Pancreas (tissue), 10 donors: Measurements from ENCODE around the gene C9orf85. TPM values are rescaled to one million over a fixed set of nuclear protein-coding genes. Genes with fewer than 3 reads are reported as not detected.

Experiments used
- ATAC-seq, 4 donors: fragments of 200-7000 bp; cut with Tn5 transposase; one replicate each; pipeline versions ENCODE4 v1.8.0 to v1.9.1; 2020; ENCODE audit warnings: mild to moderate bottlenecking in 4 of 4, moderate library complexity in 4 of 4
- DNase-seq, 6 donors: peaks; one replicate each; pipeline ENCODE4 v3.0.0-alpha.2; 2020
- FAIRE-seq: peaks from 2 replicates; lab custom pipeline; 2012; peaks lifted over from hg19 to GRCh38; lab: Jason Lieb, UNC
- H3K27ac ChIP-seq, 4 donors: fragments of 200-600 bp; sonication (generic); 1 replicate in 3 of 4; 2 replicates in 1 of 4; pipeline versions ENCODE4 v1.5.0 to v1.8.0; 2020
- H3K27me3 ChIP-seq, 4 donors: fragments of 200-600 bp; one replicate each; pipeline ENCODE4 v1.8.0; 2021
- H3K36me3 ChIP-seq, 3 donors: fragments of 200-600 bp; sonication (generic) in 1 of 3; one replicate each; pipeline versions ENCODE4 v1.5.0 to v1.8.0; 2020 to 2021
- H3K4me1 ChIP-seq, 3 donors: fragments of 200-600 bp; one replicate each; pipeline ENCODE4 v1.8.0; 2021
- H3K4me3 ChIP-seq, 4 donors: fragments of 200-600 bp; sonication (generic) in 2 of 4; one replicate each; pipeline versions ENCODE4 v1.5.0 to v1.8.0; 2020 to 2021
- H3K9me3 ChIP-seq, 4 donors: fragments of 200-600 bp; one replicate each; pipeline ENCODE4 v1.8.0; 2021
- CTCF ChIP-seq, 4 donors: fragments of 200-600 bp; sonication (generic) in 3 of 4; IDR thresholded peaks; one replicate each; pipeline versions ENCODE4 v1.5.0 to v1.8.0; 2021; ENCODE audit warnings: antibody characterized with exemption in 4 of 4
- WGBS, 2 donors: extraction: QIAGEN DNeasy Blood & Tissue Kit; methylation state at CpG; one replicate each; pipeline ENCODE4 v1.1.7; 2013; 5-methylcytosine and 5-hydroxymethylcytosine counted together
- intact Hi-C, 3 donors: fragments of 100-400 bp; cut with DNase I; formaldehyde crosslinking; loops; one replicate each; pipeline versions ENCODE4 v1.11.1 to v1.14.2; 2022
- polyA plus RNA-seq, 2 donors: library from polyadenylated mRNA; stranded (reverse); fragments of 200-250 nt; gene quantifications; one replicate each; pipeline ENCODE4 v1.2.3, GENCODE V29; 2013
- total RNA-seq, 6 donors: library from RNA; stranded (reverse); fragmentation: NEBNext Ultra II Directional in 4 of 6; extraction: Animal tissue kit (Norgen Biotek cat#: 25700) in 4 of 6; gene quantifications; one replicate each; pipeline versions ENCODE4 v1.2.1 to v1.2.4, GENCODE V29; 2021 to 2023
- donor health status: healthy with polysubstance abuse.
- donor health status: DM: no; HTN: no; CAD: no; lungs with moderate emphysema.
- donor health status: DM: no; HTN: no; CAD: no.
- donor health status: control.
- donor health status: control.
- donor health status: Bipolar disorder and iron deficiency.
- donor health status: DM: yes; HTN: yes; CAD: no.
- donor health status: DM: no; HTN: no; CAD: no.
- donor health status: DM: no; HTN: no; CAD: no.
- donor health status: DM: yes; HTN: yes; CAD: no.

Gene C9orf85
- total and polyA plus RNA-seq, 8 donors = 3.9 to 10.0 (median 5.6) TPM

DNA sequence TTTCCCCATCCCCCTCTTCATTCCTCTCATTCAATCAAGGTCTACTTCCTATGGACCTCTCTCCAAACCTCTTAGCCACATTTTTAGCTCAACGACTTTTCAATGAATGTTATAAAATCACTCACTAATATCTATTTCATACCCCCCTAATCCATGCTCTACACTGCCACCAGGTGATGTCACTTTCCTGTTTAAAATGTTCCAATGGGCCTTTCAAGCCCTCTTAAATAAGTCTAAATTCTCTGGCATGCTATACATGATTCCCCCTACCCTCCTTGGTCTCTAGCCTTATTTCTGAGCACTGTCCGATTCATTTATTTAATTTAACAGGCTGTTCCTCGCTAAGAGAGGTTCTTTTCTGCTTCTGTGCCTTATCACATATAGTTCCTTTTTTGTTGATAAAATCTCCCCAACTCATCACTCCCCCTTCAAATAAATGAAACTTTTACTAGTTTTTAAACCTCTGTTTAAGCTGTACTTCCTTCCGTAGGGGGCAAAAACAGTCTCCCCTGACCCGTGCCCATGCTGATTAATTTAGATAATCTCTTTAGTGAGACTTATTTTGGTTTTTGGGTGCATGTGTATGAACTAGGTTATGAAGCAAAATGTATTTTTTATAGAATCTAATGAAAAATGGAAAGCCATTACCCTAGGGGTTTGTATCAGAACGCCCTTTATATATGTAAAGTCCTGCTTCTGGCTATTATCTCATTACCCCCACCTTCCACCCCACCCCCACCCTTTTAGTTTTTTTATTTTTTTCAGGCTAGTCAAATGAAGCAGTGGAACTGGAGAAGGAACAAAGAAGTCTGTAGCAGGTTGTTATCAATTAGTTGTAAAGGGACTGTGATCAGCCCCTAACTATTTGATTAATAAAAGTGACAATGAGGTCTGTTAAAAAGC lies 9.5 kb upstream of the C9orf85 start:
- H3K27me3 ChIP-seq = no peaks in the 10 kb centered on the region
- intact Hi-C loops = no loop called here
- no peaks in the 10 kb centered on the region for H3K36me3 ChIP-seq
- peaks cover 0 to 16% (median 15%) of the 10 kb centered on the region in 3 donors for H3K4me1 ChIP-seq
- no peak overlapping the region for H3K27ac ChIP-seq
- no peak for DNase-seq
- no peak for FAIRE-seq
- H3K4me3 ChIP-seq = no peak overlapping the region
- no peak for TF ChIP-seq CTCF (IDR thresholded peaks at IDR 0.05)
- WGBS, 2 donors = 62 to 66% methylated on average over 6 of the region's 6 CpGs
- no peak for ATAC-seq
- H3K9me3 ChIP-seq = no peaks in the 10 kb centered on the region

GRCh38 chr9:71904076-71904475 lies 7.4 kb upstream of the C9orf85 start:
- Histone ChIP-seq H3K36me3 (no peaks in the 10 kb centered on the region), H3K4me1 (peaks cover 0 to 26% (median 24%) of the 10 kb centered on the region in 3 donors), H3K27ac (no peak overlapping the region), H3K9me3 (no peaks in the 10 kb centered on the region), H3K27me3 (no peaks in the 10 kb centered on the region), H3K4me3 (no peak overlapping the region)
- intact Hi-C loops = no loop called here
- TF ChIP-seq CTCF (IDR thresholded peaks at IDR 0.05) = no peak
- WGBS, 2 donors = 16 to 19% methylated on average over 2 of the region's 2 CpGs
- no peak for FAIRE-seq
- peak in 1 of 6 donors; percentile 20 for DNase-seq
- peak in 2 of 4 donors; percentile 82 to 83 for ATAC-seq

DNA sequence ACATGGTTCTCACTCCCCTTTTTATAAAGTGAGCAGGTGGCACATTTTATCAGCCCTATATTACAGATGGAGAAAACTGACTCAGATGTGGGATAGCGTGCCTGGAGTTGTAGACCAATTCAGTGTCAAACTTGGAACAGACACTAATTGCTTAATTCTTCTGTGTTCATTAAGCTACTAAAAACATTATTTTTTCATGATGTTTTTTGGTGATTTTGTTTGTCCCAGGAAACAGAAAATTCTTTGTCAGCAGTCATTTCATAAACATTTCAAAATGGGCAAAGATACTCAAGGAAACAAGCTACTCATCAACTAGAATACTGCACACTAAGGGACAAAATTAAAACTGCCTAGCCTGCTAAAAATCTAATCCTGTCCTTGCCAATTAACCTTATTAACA lies 2.6 kb upstream of the C9orf85 start:
- peak overlapping the region in 1 of 4 donors; percentile 96 for H3K4me3 ChIP-seq
- no peaks in the 10 kb centered on the region for H3K9me3 ChIP-seq
- no peak for ATAC-seq
- WGBS, 2 donors = 70 to 72% methylated on average over 1 of the region's 1 CpG
- intact Hi-C loops = no loop called here
- H3K36me3 ChIP-seq = no peaks in the 10 kb centered on the region
- TF ChIP-seq CTCF (IDR thresholded peaks at IDR 0.05) = no peak
- no peak for DNase-seq
- peaks cover 8 to 43% (median 17%) of the 10 kb centered on the region in 3 donors for H3K4me1 ChIP-seq
- no peaks in the 10 kb centered on the region for H3K27me3 ChIP-seq
- FAIRE-seq = no peak
- no peak overlapping the region for H3K27ac ChIP-seq

DNA sequence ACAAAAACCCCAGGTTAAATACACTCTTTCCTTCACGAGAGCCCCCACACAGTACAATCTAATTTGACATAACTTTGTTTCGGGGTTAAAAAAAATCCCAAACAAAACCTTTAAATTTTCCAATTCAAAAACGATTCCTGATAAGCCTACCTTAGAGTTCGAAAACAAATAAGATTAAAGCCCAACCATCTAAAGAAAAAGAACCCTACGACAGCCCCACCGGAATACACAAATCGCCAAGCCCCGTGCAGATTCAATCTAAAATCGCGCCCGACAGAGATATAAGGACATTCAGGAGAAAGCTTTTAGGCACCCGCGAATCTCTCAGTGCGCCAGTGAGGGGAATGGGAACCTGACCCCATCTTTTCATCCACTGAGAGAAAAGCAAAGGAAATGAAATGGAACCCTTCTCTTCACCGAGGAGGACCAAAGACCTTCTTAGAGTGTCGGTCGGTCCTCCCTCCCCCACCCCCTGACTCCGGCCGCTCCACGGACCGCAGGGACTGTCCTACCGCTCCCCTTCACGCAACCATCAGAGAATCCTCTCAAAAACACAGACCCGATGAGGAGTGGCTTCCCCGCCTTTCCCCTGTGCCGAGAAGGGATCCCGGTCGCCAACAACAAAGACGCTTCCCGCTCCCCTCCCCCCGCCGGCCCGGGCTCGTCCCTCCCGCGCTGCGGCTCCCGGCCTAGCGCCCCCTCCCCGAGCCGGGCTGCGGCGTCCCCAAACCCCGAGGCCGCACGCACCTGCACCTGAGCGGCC lies 1.4 kb upstream of the C9orf85 start:
- Histone ChIP-seq H3K27ac (peak overlapping the region; percentile 69 to 96 (median 92)), H3K36me3 (no peaks in the 10 kb centered on the region), H3K27me3 (no peaks in the 10 kb centered on the region), H3K4me3 (peak overlapping the region; percentile 87 to 99 (median 94)), H3K9me3 (no peaks in the 10 kb centered on the region), H3K4me1 (peaks cover 9 to 33% (median 17%) of the 10 kb centered on the region in 3 donors)
- intact Hi-C loops = no loop called here
- DNase-seq (peak in 5 of 6 donors; percentile 52 to 85 (median 70)), ATAC-seq (peak; percentile 36 to 45 (median 42)), FAIRE-seq (no peak)
- WGBS, 2 donors = 0 to 1% methylated on average over 44 to 47 of the region's 47 CpGs
- TF ChIP-seq CTCF (IDR thresholded peaks at IDR 0.05) = no peak
